A673 (cell line): ENCODE measurements around the gene DAD1. TPM values are rescaled to one million over a fixed set of nuclear protein-coding genes. Genes with fewer than 3 reads are reported as not detected.

Experiments used
- BruUV-seq: library from RNA; stranded (reverse); fragments of 400-500 nt; replicated peaks from 2 replicates; lab custom pipeline; 2021; lab: Mats Ljungman, UMichigan
- CTCF ChIA-PET: fragments of 300-600 bp; sonication (Branson Sonifier 250); formaldehyde crosslinking; loops from one replicate; lab custom pipeline; 2022; ENCODE audit warnings: antibody characterized with exemption; lab: Charles Lee
- POLR2A ChIA-PET: fragments of 300-600 bp; sonication (Branson Sonifier 250); formaldehyde crosslinking; loops from one replicate; lab custom pipeline; 2022; ENCODE audit warnings: antibody characterized with exemption; ENCODE audit not compliant: low non-redundant PET; lab: Charles Lee
- DNase-seq: peaks from one replicate; pipeline ENCODE4 v3.0.0-alpha.2; 2015; ENCODE audit warnings: low spot score
- H3K27ac ChIP-seq: fragments of 200-600 bp; sonication (generic); 2 replicates; pipeline ENCODE4 v1.5.1; 2016; ENCODE audit warnings: mixed run types, low read depth, mild to moderate bottlenecking, mixed read lengths, antibody characterized with exemption, low read length; ENCODE audit not compliant: poor library complexity, severe bottlenecking
- H3K27me3 ChIP-seq: fragments of 200-600 bp; sonication (generic); replicated peaks from 2 replicates; pipeline ENCODE4 v1.6.1; 2017; ENCODE audit warnings: mixed run types, low read depth, mild to moderate bottlenecking, mixed read lengths, antibody characterized with exemption, low read length; ENCODE audit not compliant: insufficient read depth, poor library complexity
- H3K36me3 ChIP-seq: fragments of 200-600 bp; sonication (generic); 2 replicates; pipeline ENCODE4 v1.6.1; 2016; ENCODE audit warnings: mixed run types, mild to moderate bottlenecking, mixed read lengths, antibody characterized with exemption, low read length; ENCODE audit not compliant: insufficient read depth, poor library complexity, severe bottlenecking
- H3K4me1 ChIP-seq: fragments of 200-600 bp; sonication (generic); 2 replicates; pipeline ENCODE4 v1.6.1; 2017; ENCODE audit warnings: mixed run types, mild to moderate bottlenecking, mixed read lengths, antibody characterized with exemption, low read length; ENCODE audit not compliant: insufficient read depth, poor library complexity, severe bottlenecking
- H3K4me3 ChIP-seq: fragments of 200-600 bp; sonication (generic); 2 replicates; pipeline ENCODE4 v1.5.1; 2016; ENCODE audit warnings: low read depth, mixed run types, mild to moderate bottlenecking, mixed read lengths, low read length; ENCODE audit not compliant: poor library complexity, severe bottlenecking
- H3K9me3 ChIP-seq: fragments of 200-600 bp; sonication (generic); 2 replicates; pipeline ENCODE4 v1.6.1; 2016; ENCODE audit warnings: mixed run types, low read depth, mild to moderate bottlenecking, mixed read lengths, antibody characterized with exemption, low read length; ENCODE audit not compliant: poor library complexity, severe bottlenecking
- EZH2 ChIP-seq: fragments of 200-600 bp; sonication (generic); IDR thresholded peaks from 2 replicates; pipeline ENCODE4 v1.6.1; 2017; ENCODE audit warnings: borderline replicate concordance, low read depth, mild to moderate bottlenecking, mixed read lengths, antibody characterized with exemption, low read length; ENCODE audit not compliant: poor library complexity, severe bottlenecking
- intact Hi-C: fragments of 100-400 bp; cut with micrococcal nuclease; formaldehyde crosslinking; loops from one replicate; pipeline ENCODE4 v1.10.0; 2022; ENCODE audit not compliant: unreplicated experiment
- total RNA-seq: library from RNA; stranded (reverse); gene quantifications from 2 replicates; pipeline ENCODE4 v1.2.3, GENCODE V29; 2021
- TF ChIP-seq, protein P1 (sequence below): fragments of 300-800, 200-600 bp; sonication (generic); conservative IDR thresholded peaks from 2 replicates; pipeline ENCODE4 v1.5.1; 2017; ENCODE audit warnings: low read depth, mild to moderate bottlenecking, antibody characterized with exemption, low read length, moderate library complexity, mixed read lengths

The DAD1 gene
- total RNA-seq, 1 experiment from 2014 or later = 261 TPM

DNA sequence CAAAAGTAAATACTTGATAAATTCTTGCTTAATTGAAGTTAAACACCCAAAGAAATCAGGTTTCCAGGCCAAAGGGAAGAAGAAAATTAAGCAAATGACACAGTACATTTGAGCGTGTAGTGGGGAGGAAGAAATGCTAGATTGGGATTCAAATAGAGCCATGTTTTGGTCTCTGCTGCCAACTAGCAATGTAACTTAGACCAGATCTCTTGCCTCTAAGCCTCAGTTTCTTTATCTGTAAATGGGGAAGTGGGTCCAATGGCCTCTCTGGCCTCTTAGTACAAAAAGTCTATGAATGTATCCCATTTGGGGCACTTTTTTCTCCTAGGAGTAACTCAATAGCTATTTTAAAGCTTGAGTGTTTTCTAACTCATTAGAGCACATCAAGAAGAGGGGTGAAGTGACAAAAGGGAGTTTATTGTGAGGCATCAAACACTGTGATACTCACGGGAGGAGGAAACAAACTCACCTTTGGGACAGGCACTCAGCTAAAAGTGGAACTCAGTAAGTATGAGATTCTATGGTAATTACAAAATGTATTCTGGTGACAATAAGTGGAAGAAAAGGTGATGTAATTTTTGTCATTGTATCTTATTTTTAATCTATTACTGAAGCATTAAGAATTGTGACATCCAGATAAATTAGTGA is 55.8 kb downstream of the DAD1 start:
- CTCF ChIA-PET = no interaction called here
- POLR2A ChIA-PET = no interaction called here
- DNase-seq = no peak
- intact Hi-C loops = no loop called here
- TF ChIP-seq, protein P1, sequence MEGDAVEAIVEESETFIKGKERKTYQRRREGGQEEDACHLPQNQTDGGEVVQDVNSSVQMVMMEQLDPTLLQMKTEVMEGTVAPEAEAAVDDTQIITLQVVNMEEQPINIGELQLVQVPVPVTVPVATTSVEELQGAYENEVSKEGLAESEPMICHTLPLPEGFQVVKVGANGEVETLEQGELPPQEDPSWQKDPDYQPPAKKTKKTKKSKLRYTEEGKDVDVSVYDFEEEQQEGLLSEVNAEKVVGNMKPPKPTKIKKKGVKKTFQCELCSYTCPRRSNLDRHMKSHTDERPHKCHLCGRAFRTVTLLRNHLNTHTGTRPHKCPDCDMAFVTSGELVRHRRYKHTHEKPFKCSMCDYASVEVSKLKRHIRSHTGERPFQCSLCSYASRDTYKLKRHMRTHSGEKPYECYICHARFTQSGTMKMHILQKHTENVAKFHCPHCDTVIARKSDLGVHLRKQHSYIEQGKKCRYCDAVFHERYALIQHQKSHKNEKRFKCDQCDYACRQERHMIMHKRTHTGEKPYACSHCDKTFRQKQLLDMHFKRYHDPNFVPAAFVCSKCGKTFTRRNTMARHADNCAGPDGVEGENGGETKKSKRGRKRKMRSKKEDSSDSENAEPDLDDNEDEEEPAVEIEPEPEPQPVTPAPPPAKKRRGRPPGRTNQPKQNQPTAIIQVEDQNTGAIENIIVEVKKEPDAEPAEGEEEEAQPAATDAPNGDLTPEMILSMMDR = no peak
- no peak for TF ChIP-seq EZH2
- H3K4me1 ChIP-seq = peaks cover 29% of the 10 kb centered on the region
- BruUV-seq = no TSS peak
- H3K9me3 ChIP-seq = no peaks in the 10 kb centered on the region
- no peaks in the 10 kb centered on the region for H3K27me3 ChIP-seq
- peak overlapping the region; percentile 5 for H3K27ac ChIP-seq
- H3K4me3 ChIP-seq = no peak overlapping the region
- no peaks in the 10 kb centered on the region for H3K36me3 ChIP-seq

DNA sequence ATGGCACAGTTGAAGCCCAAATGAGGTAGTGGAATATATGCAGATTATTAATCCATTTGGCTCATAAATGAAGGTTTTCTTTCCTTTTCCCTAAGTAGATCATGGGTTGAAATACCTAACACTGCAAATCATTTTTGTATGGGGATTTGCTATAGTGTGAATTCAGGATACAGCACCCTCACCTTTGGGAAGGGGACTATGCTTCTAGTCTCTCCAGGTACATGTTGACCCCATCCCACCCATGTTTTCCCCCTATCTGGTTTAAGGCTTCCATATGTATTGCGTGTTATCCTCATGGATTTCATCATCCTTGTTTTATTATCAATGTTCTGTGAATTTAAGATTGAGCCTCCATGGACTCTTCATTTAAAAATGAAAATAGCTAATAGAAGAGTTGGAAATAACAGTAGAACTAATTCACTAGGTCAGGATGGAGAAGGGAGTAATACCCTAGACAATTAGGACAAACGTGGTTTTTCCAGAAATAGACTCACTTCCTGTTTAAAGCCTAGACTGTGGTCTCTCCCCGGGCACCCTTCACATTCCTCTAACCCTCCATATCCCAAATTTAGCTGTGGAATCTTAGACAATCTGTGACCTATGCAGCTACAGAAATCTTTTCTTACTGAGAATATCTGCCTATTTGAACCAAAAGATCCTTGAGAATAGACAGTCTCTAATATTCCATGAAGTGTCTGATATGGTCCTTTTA is 56.5 kb downstream of the DAD1 start:
- Histone ChIP-seq H3K27ac (peak overlapping the region; percentile 5), H3K36me3 (no peaks in the 10 kb centered on the region), H3K9me3 (no peaks in the 10 kb centered on the region), H3K4me3 (no peak overlapping the region), H3K27me3 (no peaks in the 10 kb centered on the region), H3K4me1 (peaks cover 24% of the 10 kb centered on the region)
- no peak for TF ChIP-seq EZH2
- TF ChIP-seq, protein P1 = no peak
- intact Hi-C loops = no loop called here
- POLR2A ChIA-PET = no interaction called here
- CTCF ChIA-PET = no interaction called here
- no peak for DNase-seq
- BruUV-seq = no TSS peak

DNA sequence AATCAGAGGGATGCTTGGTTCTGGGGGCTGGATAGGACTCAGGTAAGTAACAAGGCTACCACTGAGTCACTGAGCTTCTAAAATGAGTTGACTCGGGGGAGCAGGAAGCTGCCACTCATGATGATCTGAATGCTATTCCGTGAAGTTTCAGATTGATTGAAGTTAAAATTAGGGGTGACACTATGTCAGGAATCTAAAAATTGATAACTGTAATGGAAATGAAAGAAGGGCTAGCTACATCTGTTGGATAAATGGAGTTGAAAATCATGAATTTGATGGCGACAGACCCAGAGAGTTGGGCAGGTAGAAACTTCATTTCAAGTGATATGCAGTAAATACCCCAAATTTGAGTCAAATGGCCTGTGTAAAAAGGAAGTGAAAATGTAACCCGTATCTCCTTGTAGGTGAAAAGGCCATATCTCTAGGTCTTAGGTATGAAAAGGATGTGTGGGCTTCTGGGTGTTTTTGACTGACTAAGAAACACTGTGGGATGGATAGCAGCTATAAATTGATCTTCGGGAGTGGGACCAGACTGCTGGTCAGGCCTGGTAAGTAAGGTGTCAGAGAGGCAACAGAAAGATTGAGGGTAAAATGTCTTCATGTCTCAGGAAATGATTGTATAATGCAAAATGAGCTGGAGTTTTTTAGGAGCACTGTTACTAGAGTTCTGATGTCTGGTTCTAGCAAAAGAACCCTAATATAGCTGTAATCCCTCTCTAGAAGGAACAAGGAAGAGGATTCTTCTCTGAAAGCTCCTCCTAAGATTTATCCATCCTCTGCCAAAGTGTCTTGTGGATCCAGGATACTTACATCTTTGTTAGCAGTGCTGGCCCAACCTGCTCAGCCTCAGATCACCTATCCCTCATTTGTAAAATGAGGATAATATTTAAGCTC is 57.3 kb downstream of the DAD1 start:
- CTCF ChIA-PET = no interaction called here

More for the DNA sequence above, 57.3 kb downstream of the DAD1 start:
- no peak for TF ChIP-seq EZH2
- TF ChIP-seq, protein P1 = no peak
- Histone ChIP-seq H3K27ac (no peak overlapping the region), H3K27me3 (no peaks in the 10 kb centered on the region), H3K4me3 (no peak overlapping the region), H3K4me1 (peaks cover 17% of the 10 kb centered on the region), H3K9me3 (no peaks in the 10 kb centered on the region), H3K36me3 (no peaks in the 10 kb centered on the region)
- POLR2A ChIA-PET = no interaction called here
- no TSS peak for BruUV-seq
- no peak for DNase-seq
- intact Hi-C loops = no loop called here
